ENCODE data around the gene DNLZ. TPM values are rescaled to one million over a fixed set of nuclear protein-coding genes. Genes with fewer than 3 reads are reported as not detected.

The DNLZ gene
- total RNA-seq, 1 experiment from 2014 or later = 9.1 TPM

- H2AFZ ChIP-seq = no peak overlapping the region
- H3K4me2 ChIP-seq = no peak overlapping the region
- no peaks in the 10 kb centered on the region for H3K27me3 ChIP-seq (ENCODE audit: insufficient read depth, low read depth)
- H3K36me3 ChIP-seq (ENCODE audit: low read depth) = no peaks in the 10 kb centered on the region
- intact Hi-C loops (cut with micrococcal nuclease; ENCODE audit: unreplicated experiment) = no loop called here
- no TSS peak for BruUV-seq (replicated peaks)
- H3K4me1 ChIP-seq (replicated peaks; ENCODE audit: insufficient read depth) = peaks cover 12% of the 10 kb centered on the region
- no peaks in the 10 kb centered on the region for H3K9me2 ChIP-seq (ENCODE audit: insufficient read depth)
- POLR2A ChIA-PET (ENCODE audit: unreplicated experiment) = interaction anchor here (0.6 kb wide), 1 partner anchor 616 kb away, joined by 10 read pairs; no protein-coding TSS in a partner anchor
- CTCF ChIA-PET = interaction anchor here (0.5 kb wide), 1 partner anchor 265 kb away, joined by 4 read pairs; no protein-coding TSS in a partner anchor
- no peaks in the 10 kb centered on the region for H3F3A ChIP-seq (ENCODE audit: insufficient read depth, low read depth)
- H3K79me2 ChIP-seq (ENCODE audit: low read depth) = peaks cover 5% of the 10 kb centered on the region; the same call in 1 of the 2 replicates
- no peak overlapping the region for H3K27ac ChIP-seq
- H3K4me3 ChIP-seq = no peak overlapping the region
- DNase-seq = no peak
- TF ChIP-seq, protein P1, sequence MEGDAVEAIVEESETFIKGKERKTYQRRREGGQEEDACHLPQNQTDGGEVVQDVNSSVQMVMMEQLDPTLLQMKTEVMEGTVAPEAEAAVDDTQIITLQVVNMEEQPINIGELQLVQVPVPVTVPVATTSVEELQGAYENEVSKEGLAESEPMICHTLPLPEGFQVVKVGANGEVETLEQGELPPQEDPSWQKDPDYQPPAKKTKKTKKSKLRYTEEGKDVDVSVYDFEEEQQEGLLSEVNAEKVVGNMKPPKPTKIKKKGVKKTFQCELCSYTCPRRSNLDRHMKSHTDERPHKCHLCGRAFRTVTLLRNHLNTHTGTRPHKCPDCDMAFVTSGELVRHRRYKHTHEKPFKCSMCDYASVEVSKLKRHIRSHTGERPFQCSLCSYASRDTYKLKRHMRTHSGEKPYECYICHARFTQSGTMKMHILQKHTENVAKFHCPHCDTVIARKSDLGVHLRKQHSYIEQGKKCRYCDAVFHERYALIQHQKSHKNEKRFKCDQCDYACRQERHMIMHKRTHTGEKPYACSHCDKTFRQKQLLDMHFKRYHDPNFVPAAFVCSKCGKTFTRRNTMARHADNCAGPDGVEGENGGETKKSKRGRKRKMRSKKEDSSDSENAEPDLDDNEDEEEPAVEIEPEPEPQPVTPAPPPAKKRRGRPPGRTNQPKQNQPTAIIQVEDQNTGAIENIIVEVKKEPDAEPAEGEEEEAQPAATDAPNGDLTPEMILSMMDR (conservative IDR thresholded peaks at IDR 0.05) = no peak
- no peak for TF ChIP-seq EZH2 (IDR thresholded peaks at IDR 0.05; ENCODE audit: low read depth)
- H4K20me1 ChIP-seq (ENCODE audit: insufficient read depth) = no peaks in the 10 kb centered on the region
- no peaks in the 10 kb centered on the region for H3K9me3 ChIP-seq (ENCODE audit: insufficient read depth, low read depth)
These were observed 1.6 kb downstream of the DNLZ start for GRCh38 chr9:136361754-136362449.

- ChIA-PET POLR2A (ENCODE audit: unreplicated experiment) (interaction anchor here (0.6 kb wide), 1 partner anchor 617 kb away, joined by 10 read pairs; no protein-coding TSS in a partner anchor), CTCF (interaction anchor here (0.6 kb wide), 1 partner anchor 32 kb away, joined by 3 read pairs; no protein-coding TSS in a partner anchor)
- Histone ChIP-seq H4K20me1 (ENCODE audit: insufficient read depth) (no peaks in the 10 kb centered on the region), H3K36me3 (ENCODE audit: low read depth) (no peaks in the 10 kb centered on the region), H2AFZ (no peak overlapping the region), H3K9me3 (ENCODE audit: insufficient read depth, low read depth) (no peaks in the 10 kb centered on the region), H3K9me2 (ENCODE audit: insufficient read depth) (no peaks in the 10 kb centered on the region), H3K4me2 (no peak overlapping the region), H3K4me3 (no peak overlapping the region), H3K27ac (no peak overlapping the region), H3F3A (ENCODE audit: insufficient read depth, low read depth) (no peaks in the 10 kb centered on the region), H3K79me2 (ENCODE audit: low read depth) (peaks cover 5% of the 10 kb centered on the region; the same call in 1 of the 2 replicates), H3K27me3 (ENCODE audit: insufficient read depth, low read depth) (no peaks in the 10 kb centered on the region), H3K4me1 (replicated peaks; ENCODE audit: insufficient read depth) (peaks cover 12% of the 10 kb centered on the region)
- no peak for DNase-seq
- no TSS peak for BruUV-seq (replicated peaks)
- intact Hi-C loops (cut with micrococcal nuclease; ENCODE audit: unreplicated experiment) = no loop called here
- no peak for TF ChIP-seq EZH2 (IDR thresholded peaks at IDR 0.05; ENCODE audit: low read depth)
- TF ChIP-seq, protein P1 (conservative IDR thresholded peaks at IDR 0.05) = no peak
These were observed 2.3 kb downstream of the DNLZ start for GRCh38 chr9:136361047-136361753.

DNA sequence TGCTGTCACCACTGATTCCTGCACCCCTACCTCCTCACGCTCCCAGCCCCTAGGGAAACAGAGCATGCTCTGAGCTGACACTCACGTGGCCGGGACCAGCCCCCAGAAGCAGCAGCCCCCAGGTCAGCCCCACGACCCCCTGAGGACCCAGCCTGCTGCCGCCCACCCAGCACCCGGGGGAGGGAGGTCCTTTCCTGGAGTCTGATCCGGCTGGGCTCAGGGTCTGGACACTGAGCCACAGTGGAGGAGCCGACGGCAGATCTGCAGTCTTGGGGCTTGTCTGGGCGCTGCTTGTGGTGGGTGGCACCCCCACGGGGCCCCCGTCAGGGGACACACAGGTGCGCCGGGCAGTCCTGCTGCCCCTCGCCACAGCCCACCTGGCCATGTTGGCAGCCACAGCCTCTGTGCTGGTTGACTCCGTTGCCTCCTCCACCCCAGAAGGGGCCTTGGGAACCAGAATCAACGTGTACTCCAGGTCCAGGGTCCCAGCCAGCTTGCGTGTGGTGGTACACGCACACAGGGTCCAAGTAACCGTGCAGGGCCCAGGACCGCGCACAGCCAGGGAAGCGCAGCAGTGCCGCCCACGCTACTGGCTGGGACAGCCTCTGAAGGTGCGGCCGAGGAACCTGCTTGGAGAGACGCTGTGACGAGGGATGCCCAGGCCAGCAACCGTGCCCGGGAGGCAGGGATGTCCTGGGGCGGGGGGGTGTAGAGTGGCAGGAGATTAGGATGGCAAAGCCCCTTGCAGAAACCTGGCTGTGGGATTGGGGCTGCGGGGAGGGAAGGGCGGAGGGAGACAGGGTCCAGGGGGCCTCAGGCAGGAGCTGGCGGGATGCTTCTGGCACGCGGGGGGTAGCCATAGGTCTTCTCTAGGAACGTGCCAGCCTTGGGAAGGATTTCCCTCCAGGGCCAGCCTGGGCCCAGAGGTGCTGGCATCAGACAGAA, 3.5 kb downstream of the DNLZ start:
- TF ChIP-seq, protein P1 (conservative IDR thresholded peaks at IDR 0.05) = no peak
- TF ChIP-seq EZH2 (IDR thresholded peaks at IDR 0.05; ENCODE audit: low read depth) = no peak
- intact Hi-C loops (cut with micrococcal nuclease; ENCODE audit: unreplicated experiment) = no loop called here
- Histone ChIP-seq H2AFZ (no peak overlapping the region), H3K27me3 (ENCODE audit: insufficient read depth, low read depth) (no peaks in the 10 kb centered on the region), H3K27ac (no peak overlapping the region), H3K4me3 (no peak overlapping the region), H3K9me2 (ENCODE audit: insufficient read depth) (no peaks in the 10 kb centered on the region), H3F3A (ENCODE audit: insufficient read depth, low read depth) (no peaks in the 10 kb centered on the region), H3K79me2 (ENCODE audit: low read depth) (peaks cover 5% of the 10 kb centered on the region; the same call in 1 of the 2 replicates), H3K4me1 (replicated peaks; ENCODE audit: insufficient read depth) (peaks cover 12% of the 10 kb centered on the region), H3K36me3 (ENCODE audit: low read depth) (no peaks in the 10 kb centered on the region), H3K9me3 (ENCODE audit: insufficient read depth, low read depth) (no peaks in the 10 kb centered on the region), H3K4me2 (no peak overlapping the region), H4K20me1 (ENCODE audit: insufficient read depth) (no peaks in the 10 kb centered on the region)
- ChIA-PET POLR2A (ENCODE audit: unreplicated experiment) (no interaction called here), CTCF (no interaction called here)
- no peak for DNase-seq
- no TSS peak for BruUV-seq (replicated peaks)
